NCI-H1048 (cell line): Measurements from ENCODE around the gene GUCY1A2.

ENCODE experiments used
- DNase-seq: peaks from one replicate; lab custom pipeline; 2025; lab: John Stamatoyannopoulos, UW

Gene GUCY1A2

GRCh38 chr11:106733635-106734034 is 284.6 kb downstream of the GUCY1A2 start:
- no peak for DNase-seq

- no peak for DNase-seq
Observed at GRCh38 chr11:106728859-106729258, 289.4 kb downstream of the GUCY1A2 start.

GRCh38 chr11:106728379-106728778 is 289.9 kb downstream of the GUCY1A2 start:
- DNase-seq: no peak

- no peak for DNase-seq
Observed at GRCh38 chr11:106727256-106727655, 291.0 kb downstream of the GUCY1A2 start.

DNA sequence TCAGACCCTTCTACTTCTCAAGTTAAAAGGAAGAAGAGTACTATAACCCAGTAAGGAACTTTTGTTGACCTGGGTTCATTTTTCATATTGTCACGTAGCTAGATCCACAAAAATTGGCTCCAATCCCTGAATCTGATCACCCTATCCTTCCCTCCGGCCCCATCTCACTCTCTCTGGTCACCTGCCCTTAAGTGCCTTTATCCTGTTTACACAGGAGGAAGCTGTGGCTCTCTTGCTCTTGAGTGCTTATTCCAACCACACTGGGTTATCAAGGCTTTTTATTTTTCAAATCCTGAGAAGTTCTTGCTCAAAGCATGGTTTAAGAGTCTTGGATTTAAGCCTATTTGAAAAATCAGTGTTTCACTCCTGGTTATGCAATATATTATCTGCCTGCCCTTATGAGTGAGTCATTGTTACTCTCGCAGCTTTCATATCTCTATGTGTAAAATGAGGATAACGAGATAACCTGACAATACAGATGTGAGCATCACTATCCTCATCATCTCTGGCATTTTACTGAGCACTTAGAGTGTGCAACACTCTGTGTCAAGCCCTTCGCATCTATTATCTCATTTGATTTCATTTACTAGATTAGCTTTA is 293.9 kb downstream of the GUCY1A2 start:
- DNase-seq: no peak

DNA sequence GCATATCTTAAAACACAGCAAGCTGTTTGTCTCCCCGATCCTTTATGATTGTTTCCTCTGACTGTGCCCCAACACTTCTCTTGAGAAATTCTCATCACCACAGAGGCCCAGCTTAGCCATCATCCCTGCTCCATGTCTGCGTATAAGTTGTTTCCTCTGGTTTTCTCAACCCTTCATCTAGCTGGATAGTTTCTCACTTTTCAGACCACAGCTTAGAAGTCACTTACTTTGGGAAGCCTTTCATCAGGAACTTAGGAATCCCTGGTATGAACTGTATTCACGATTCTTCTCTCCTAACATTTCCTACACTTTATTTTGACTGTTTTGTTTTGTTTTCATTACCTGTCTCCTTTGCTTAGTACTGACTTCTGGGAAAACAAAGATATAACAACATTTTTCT is 295.2 kb downstream of the GUCY1A2 start:
- no peak for DNase-seq

DNA sequence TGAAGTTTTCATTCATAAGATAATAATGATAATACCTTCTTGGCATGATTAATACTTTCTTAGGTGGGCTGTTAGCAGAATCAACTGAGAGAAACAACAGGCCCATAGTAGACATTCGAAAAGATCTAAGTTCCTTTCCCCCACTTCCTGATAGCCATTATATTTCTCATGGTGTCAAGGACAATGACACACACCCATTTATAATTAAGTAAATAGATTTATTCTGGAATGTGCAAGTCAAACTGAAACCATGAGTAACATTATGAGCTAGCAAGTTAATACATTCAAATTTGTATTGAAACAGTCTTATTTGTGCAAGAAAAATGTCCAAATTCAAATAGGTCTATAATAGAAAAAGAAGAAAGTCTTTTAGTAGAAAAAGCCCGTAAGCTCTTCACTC is 301.1 kb downstream of the GUCY1A2 start:
- no peak for DNase-seq

- no peak for DNase-seq
Observed at GRCh38 chr11:106714199-106714598, 304.1 kb downstream of the GUCY1A2 start.

DNA sequence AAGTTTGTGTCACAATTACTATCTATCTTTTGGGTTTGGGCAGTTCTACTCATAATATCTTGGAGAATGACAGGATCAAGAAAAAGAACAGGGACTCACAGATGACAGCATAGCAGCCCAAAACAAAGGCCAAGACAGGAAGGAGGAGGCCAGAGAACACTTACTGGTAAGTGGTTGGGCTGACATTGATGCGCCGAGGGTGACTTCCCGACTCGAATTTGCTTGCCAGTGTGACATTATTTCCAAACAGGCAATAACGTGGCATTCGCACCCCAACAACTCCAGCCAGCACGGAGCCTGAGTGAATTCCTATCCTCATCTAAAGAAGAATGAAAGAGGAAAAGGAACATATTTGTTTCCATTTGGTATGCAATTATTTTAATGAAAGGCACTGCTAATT is 309.9 kb downstream of the GUCY1A2 start:
- no peak for DNase-seq

GRCh38 chr11:106706355-106706754 is 311.9 kb downstream of the GUCY1A2 start:
- no peak for DNase-seq

GRCh38 chr11:106702805-106703204 is 315.5 kb downstream of the GUCY1A2 start:
- no peak for DNase-seq

GRCh38 chr11:106697058-106697457 is 321.2 kb downstream of the GUCY1A2 start:
- no peak for DNase-seq

GRCh38 chr11:106695506-106695905 is 322.8 kb downstream of the GUCY1A2 start:
- DNase-seq: no peak

- DNase-seq: no peak
Observed at GRCh38 chr11:106694501-106694900, 323.8 kb downstream of the GUCY1A2 start.

DNA sequence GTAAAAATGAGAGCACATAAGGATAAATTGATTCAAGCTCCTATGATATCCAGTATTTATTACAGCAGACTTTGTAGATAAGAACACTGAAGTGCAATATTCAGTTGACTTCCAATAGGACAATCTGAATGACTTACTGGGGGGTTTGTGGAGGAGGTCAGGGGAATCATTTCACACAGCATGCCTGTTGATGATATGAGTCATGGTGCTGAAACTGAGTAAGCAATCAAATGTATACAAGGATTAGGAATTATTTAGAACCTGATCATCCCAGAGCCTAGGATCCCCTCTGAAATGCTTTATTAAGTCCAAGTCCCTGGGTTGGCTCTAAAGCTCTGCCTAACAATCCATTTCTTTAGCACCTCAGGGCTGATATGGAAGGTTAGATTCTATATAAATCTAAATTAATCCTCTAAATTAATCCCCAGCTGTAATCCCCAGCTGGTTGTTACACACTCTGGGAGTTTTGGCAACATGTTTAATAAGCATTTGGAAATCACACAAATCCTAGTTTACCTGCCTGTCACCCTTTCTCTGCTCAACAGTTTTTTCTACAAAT is 326.4 kb downstream of the GUCY1A2 start:
- no peak for DNase-seq

GRCh38 chr11:106690923-106691322 is 327.4 kb downstream of the GUCY1A2 start:
- DNase-seq: no peak

- no peak for DNase-seq
Observed at GRCh38 chr11:106684944-106685343, 333.3 kb downstream of the GUCY1A2 start.

- DNase-seq: no peak
Observed at GRCh38 chr11:106683435-106683834, 334.8 kb downstream of the GUCY1A2 start.

DNA sequence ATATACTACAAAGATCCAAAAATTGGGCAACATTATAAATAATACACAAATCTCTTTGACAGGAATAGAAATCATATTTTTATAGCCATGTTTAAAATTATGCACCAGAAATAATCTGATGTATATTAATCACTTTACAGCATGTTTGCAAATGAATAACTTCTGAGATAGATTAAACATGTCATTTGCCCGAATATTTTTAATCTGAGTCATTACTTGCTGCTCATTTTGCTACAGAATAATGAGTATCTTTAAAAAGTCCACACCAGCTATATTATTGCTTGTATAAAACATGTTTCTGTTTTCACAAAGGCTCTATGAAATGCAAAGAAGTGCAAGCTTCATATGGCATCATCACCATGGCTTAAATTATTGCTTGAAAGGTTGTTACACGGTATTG is 336.8 kb downstream of the GUCY1A2 start:
- no peak for DNase-seq

DNA sequence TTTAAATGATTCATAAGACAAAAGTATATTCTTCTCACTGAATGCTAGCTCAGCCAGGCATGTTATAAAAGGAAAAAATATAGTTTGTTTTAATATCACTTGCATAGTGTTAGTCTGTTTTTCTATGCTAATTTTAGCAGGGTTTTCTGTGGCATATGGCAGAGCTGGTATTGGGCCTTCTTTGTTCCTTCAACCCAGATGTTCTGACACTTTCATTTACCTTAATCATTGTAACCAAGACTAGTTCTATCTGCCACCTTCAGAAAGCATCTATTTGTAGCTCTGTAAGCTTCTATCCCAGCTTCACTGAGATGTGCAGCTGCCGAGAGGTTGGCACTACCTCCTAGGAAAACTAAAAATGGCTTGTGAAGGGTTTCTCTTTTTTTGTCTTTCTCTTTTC is 338.7 kb downstream of the GUCY1A2 start:
- no peak for DNase-seq

DNA sequence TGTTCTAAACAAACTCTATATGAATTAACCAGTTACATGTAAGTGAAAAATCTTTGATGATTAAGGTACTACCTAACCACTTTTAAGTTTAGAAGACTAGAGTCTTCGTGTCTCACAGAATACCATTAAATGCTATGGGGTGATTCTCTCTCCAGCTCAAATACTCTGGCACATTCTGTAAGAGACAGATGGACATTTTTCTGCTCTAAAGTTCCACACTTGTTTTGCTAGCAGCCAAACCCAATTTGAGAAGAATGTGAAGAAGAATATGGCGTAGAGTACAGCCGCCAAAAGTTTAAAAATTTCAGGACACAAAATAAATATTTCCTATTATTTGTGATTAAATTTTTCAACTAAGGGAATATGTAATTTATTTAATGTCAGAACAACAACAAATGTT is 339.1 kb downstream of the GUCY1A2 start:
- DNase-seq: no peak

DNA sequence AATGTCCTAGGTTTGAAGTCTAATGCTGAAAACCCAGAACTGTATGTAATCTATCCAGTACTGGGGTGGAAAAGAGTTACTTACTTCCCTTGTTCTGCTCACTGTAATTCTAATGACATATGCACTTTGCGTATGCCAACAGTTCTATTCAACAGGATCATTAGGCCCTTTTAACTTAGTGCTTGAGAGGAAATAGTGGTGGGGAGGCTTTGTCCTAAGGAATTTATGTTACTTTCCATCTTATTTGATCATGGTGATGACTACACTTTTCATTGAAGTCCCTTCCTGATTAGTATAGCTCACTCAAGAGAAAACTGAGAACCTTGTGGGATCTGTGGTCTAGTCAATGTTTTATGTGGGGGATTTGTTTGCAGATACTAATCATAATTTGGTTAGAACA is 348.2 kb downstream of the GUCY1A2 start:
- no peak for DNase-seq

DNA sequence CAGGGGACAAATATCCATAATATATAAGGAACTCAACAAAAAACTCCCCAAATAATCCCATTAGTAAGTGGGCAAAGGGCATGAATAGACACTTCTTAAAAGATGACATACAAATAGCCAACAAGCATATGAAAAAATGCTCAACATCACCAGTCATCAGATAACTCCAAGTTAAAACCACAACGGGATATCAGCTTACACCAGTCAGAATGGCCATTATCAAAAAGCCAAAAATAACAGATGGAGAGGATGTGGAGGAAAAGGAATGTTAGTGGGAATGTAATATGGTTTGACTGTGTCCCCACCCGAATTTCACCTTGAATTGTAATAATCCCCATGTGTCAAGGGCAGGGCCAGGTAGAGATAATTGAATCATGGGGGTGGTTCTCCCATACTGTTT is 350.1 kb downstream of the GUCY1A2 start:
- DNase-seq: no peak

GRCh38 chr11:106656646-106657045 is 361.6 kb downstream of the GUCY1A2 start:
- DNase-seq: no peak
